ENCODE results near the gene MUCL3. TPM values are rescaled to one million over a fixed set of nuclear protein-coding genes. Genes with fewer than 3 reads are reported as not detected.
"Not testable (repeated sequence)": the region's sequence is repeated elsewhere in the genome, so short reads cannot be mapped to it uniquely, and the experiment has no call there.

Gene MUCL3
- total RNA-seq, 1 experiment from 2014 or later: not detected

DNA sequence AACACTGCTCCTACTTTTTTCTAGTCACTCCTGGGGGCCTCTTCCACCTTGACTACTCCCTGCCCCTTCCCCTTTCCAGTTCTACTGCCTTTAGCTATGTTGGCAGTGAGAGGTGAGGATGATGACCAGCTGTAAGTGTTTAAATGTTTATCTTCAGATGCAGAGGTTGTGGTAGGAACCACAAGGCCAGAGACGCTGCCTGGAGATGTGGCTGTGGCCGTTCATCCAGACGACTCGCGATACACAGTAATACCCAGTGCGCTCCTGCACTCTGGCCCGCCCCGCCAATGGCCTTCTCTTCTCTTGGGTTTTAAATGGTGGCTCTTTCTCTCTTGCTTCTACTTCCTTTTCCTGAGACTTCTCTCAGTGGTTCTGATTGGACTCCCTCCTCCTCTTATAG, 22.1 kb upstream of the MUCL3 start:
- Histone ChIP-seq H3K27me3 (replicated peaks; ENCODE audit: insufficient read depth, low read depth, low read length, poor library complexity) (no peaks in the 10 kb centered on the region), H3K4me1 (ENCODE audit: insufficient read depth, low read length, poor library complexity, severe bottlenecking) (peaks cover 10% of the 10 kb centered on the region), H3K27ac (ENCODE audit: low read depth, low read length, poor library complexity, severe bottlenecking) (no peak overlapping the region), H3K9me3 (ENCODE audit: low read depth, low read length, poor library complexity, severe bottlenecking) (no peaks in the 10 kb centered on the region), H3K36me3 (ENCODE audit: insufficient read depth, low read length, poor library complexity, severe bottlenecking) (peaks cover 35% of the 10 kb centered on the region), H3K4me3 (ENCODE audit: low read depth, low read length, poor library complexity, severe bottlenecking) (no peak overlapping the region)
- POLR2A ChIA-PET (ENCODE audit: low non-redundant PET): no interaction called here
- TF ChIP-seq EZH2 (IDR thresholded peaks at IDR 0.05; ENCODE audit: borderline replicate concordance, low read depth, low read length, poor library complexity, severe bottlenecking): no peak
- TF ChIP-seq, protein P1, sequence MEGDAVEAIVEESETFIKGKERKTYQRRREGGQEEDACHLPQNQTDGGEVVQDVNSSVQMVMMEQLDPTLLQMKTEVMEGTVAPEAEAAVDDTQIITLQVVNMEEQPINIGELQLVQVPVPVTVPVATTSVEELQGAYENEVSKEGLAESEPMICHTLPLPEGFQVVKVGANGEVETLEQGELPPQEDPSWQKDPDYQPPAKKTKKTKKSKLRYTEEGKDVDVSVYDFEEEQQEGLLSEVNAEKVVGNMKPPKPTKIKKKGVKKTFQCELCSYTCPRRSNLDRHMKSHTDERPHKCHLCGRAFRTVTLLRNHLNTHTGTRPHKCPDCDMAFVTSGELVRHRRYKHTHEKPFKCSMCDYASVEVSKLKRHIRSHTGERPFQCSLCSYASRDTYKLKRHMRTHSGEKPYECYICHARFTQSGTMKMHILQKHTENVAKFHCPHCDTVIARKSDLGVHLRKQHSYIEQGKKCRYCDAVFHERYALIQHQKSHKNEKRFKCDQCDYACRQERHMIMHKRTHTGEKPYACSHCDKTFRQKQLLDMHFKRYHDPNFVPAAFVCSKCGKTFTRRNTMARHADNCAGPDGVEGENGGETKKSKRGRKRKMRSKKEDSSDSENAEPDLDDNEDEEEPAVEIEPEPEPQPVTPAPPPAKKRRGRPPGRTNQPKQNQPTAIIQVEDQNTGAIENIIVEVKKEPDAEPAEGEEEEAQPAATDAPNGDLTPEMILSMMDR (conservative IDR thresholded peaks at IDR 0.05; ENCODE audit: low read depth, low read length): no peak
- no peak for DNase-seq (ENCODE audit: low spot score)
- intact Hi-C loops (cut with micrococcal nuclease; ENCODE audit: unreplicated experiment): no loop called here
- CTCF ChIA-PET: interaction anchor here (0.6 to 0.9 kb wide), 2 partner anchors 168 to 461 kb away, joined by 3 to 6 read pairs; no protein-coding TSS in a partner anchor
- no TSS peak for BruUV-seq (replicated peaks)

GRCh38 chr6:30922447-30922852, 18.3 kb upstream of the MUCL3 start:
- ChIA-PET CTCF (no interaction called here), POLR2A (ENCODE audit: low non-redundant PET) (no interaction called here)
- Histone ChIP-seq H3K27ac (ENCODE audit: low read depth, low read length, poor library complexity, severe bottlenecking) (no peak overlapping the region), H3K4me1 (ENCODE audit: insufficient read depth, low read length, poor library complexity, severe bottlenecking) (no peaks in the 10 kb centered on the region), H3K27me3 (replicated peaks; ENCODE audit: insufficient read depth, low read depth, low read length, poor library complexity) (no peaks in the 10 kb centered on the region), H3K9me3 (ENCODE audit: low read depth, low read length, poor library complexity, severe bottlenecking) (no peaks in the 10 kb centered on the region), H3K36me3 (ENCODE audit: insufficient read depth, low read length, poor library complexity, severe bottlenecking) (peaks cover 41% of the 10 kb centered on the region), H3K4me3 (ENCODE audit: low read depth, low read length, poor library complexity, severe bottlenecking) (no peak overlapping the region)
- no TSS peak for BruUV-seq (replicated peaks)
- no peak for TF ChIP-seq EZH2 (IDR thresholded peaks at IDR 0.05; ENCODE audit: borderline replicate concordance, low read depth, low read length, poor library complexity, severe bottlenecking)
- TF ChIP-seq, protein P1 (conservative IDR thresholded peaks at IDR 0.05; ENCODE audit: low read depth, low read length): no peak
- intact Hi-C loops (cut with micrococcal nuclease; ENCODE audit: unreplicated experiment): no loop called here
- DNase-seq (ENCODE audit: low spot score): no peak

- H3K27ac ChIP-seq (ENCODE audit: low read depth, low read length, poor library complexity, severe bottlenecking); BruUV-seq (replicated peaks); H3K4me1 ChIP-seq (ENCODE audit: insufficient read depth, low read length, poor library complexity, severe bottlenecking); intact Hi-C loops (cut with micrococcal nuclease; ENCODE audit: unreplicated experiment); H3K27me3 ChIP-seq (replicated peaks; ENCODE audit: insufficient read depth, low read depth, low read length, poor library complexity); H3K4me3 ChIP-seq (ENCODE audit: low read depth, low read length, poor library complexity, severe bottlenecking); H3K9me3 ChIP-seq (ENCODE audit: low read depth, low read length, poor library complexity, severe bottlenecking); CTCF ChIA-PET; POLR2A ChIA-PET (ENCODE audit: low non-redundant PET); DNase-seq (ENCODE audit: low spot score): not testable (repeated sequence)
- peaks cover 38% of the 10 kb centered on the region for H3K36me3 ChIP-seq (ENCODE audit: insufficient read depth, low read length, poor library complexity, severe bottlenecking)
Measured at GRCh38 chr6:30924040-30924627, 16.6 kb upstream of the MUCL3 start.

- POLR2A ChIA-PET (ENCODE audit: low non-redundant PET): no interaction called here
- CTCF ChIA-PET: interaction anchor here (1.3 kb wide), 1 partner anchor 153 kb away, joined by 3 read pairs; no protein-coding TSS in a partner anchor
- peaks cover 25% of the 10 kb centered on the region for H3K36me3 ChIP-seq (ENCODE audit: insufficient read depth, low read length, poor library complexity, severe bottlenecking)
- TF ChIP-seq, protein P1 (conservative IDR thresholded peaks at IDR 0.05; ENCODE audit: low read depth, low read length): no peak
- no peak for TF ChIP-seq EZH2 (IDR thresholded peaks at IDR 0.05; ENCODE audit: borderline replicate concordance, low read depth, low read length, poor library complexity, severe bottlenecking)
- DNase-seq (ENCODE audit: low spot score): no peak
- H3K27ac ChIP-seq (ENCODE audit: low read depth, low read length, poor library complexity, severe bottlenecking): no peak overlapping the region
- H3K4me3 ChIP-seq (ENCODE audit: low read depth, low read length, poor library complexity, severe bottlenecking): no peak overlapping the region
- intact Hi-C loops (cut with micrococcal nuclease; ENCODE audit: unreplicated experiment): no loop called here
- H3K9me3 ChIP-seq (ENCODE audit: low read depth, low read length, poor library complexity, severe bottlenecking): no peaks in the 10 kb centered on the region
- H3K4me1 ChIP-seq (ENCODE audit: insufficient read depth, low read length, poor library complexity, severe bottlenecking): no peaks in the 10 kb centered on the region
- no TSS peak for BruUV-seq (replicated peaks)
- no peaks in the 10 kb centered on the region for H3K27me3 ChIP-seq (replicated peaks; ENCODE audit: insufficient read depth, low read depth, low read length, poor library complexity)
Measured at GRCh38 chr6:30926644-30927043, 14.1 kb upstream of the MUCL3 start.

GRCh38 chr6:30927080-30927479, 13.7 kb upstream of the MUCL3 start:
- H3K9me3 ChIP-seq (ENCODE audit: low read depth, low read length, poor library complexity, severe bottlenecking); H3K4me1 ChIP-seq (ENCODE audit: insufficient read depth, low read length, poor library complexity, severe bottlenecking); CTCF ChIA-PET; DNase-seq (ENCODE audit: low spot score); BruUV-seq (replicated peaks); H3K27me3 ChIP-seq (replicated peaks; ENCODE audit: insufficient read depth, low read depth, low read length, poor library complexity); H3K27ac ChIP-seq (ENCODE audit: low read depth, low read length, poor library complexity, severe bottlenecking); H3K4me3 ChIP-seq (ENCODE audit: low read depth, low read length, poor library complexity, severe bottlenecking); intact Hi-C loops (cut with micrococcal nuclease; ENCODE audit: unreplicated experiment); POLR2A ChIA-PET (ENCODE audit: low non-redundant PET): not testable (repeated sequence)
- peaks cover 21% of the 10 kb centered on the region for H3K36me3 ChIP-seq (ENCODE audit: insufficient read depth, low read length, poor library complexity, severe bottlenecking)
